ENCODE measurements around the gene ZIC4.

ZIC4 gene

GRCh38 chr3:147406028-147406931 lies at the start of gene ZIC4:
Gene ZIC4, minus strand, starts transcription at chr3:147406543. Its CDS starts 3,746 bp downstream, at chr3:147402797.
- DNase-seq: no peak

- DNase-seq: no peak
Measured at GRCh38 chr3:147449669-147450068, 43.3 kb upstream of the ZIC4 start.

- no peak for DNase-seq
Measured at GRCh38 chr3:147447224-147447623, 40.9 kb upstream of the ZIC4 start.

- no peak for DNase-seq
Measured at GRCh38 chr3:147431751-147432150, 25.4 kb upstream of the ZIC4 start.

GRCh38 chr3:147428754-147429153 lies 22.4 kb upstream of the ZIC4 start:
- DNase-seq: no peak

- no peak for DNase-seq
Measured at GRCh38 chr3:147428326-147428725, 22.0 kb upstream of the ZIC4 start.

GRCh38 chr3:147427746-147428145 lies 21.4 kb upstream of the ZIC4 start:
- no peak for DNase-seq

GRCh38 chr3:147426931-147427330 lies 20.6 kb upstream of the ZIC4 start:
- DNase-seq: no peak

GRCh38 chr3:147425388-147425850 lies 19.1 kb upstream of the ZIC4 start:
- DNase-seq: no peak

GRCh38 chr3:147424581-147425387 lies 18.4 kb upstream of the ZIC4 start:
- DNase-seq: no peak

GRCh38 chr3:147423798-147424580 lies 17.6 kb upstream of the ZIC4 start:
- DNase-seq: no peak

- DNase-seq: no peak
Measured at GRCh38 chr3:147423537-147423797, 17.1 kb upstream of the ZIC4 start.

- no peak for DNase-seq
Measured at GRCh38 chr3:147422601-147423536, 16.5 kb upstream of the ZIC4 start.

GRCh38 chr3:147422196-147422595 lies 15.9 kb upstream of the ZIC4 start:
- no peak for DNase-seq

- no peak for DNase-seq
Measured at GRCh38 chr3:147421184-147421912, 15.0 kb upstream of the ZIC4 start.

GRCh38 chr3:147420353-147421183 lies 14.2 kb upstream of the ZIC4 start:
- no peak for DNase-seq

- no peak for DNase-seq
Measured at GRCh38 chr3:147419781-147420224, 13.5 kb upstream of the ZIC4 start.

- no peak for DNase-seq
Measured at GRCh38 chr3:147418808-147419701, 12.7 kb upstream of the ZIC4 start.

GRCh38 chr3:147418371-147418781 lies 12.0 kb upstream of the ZIC4 start:
- no peak for DNase-seq

Measured in HCEC 1CT (cell line).